KBM-7 (cell line): Measurements from ENCODE around the gene MAP2K7.
"Not testable (repeated sequence)": the region's sequence is repeated elsewhere in the genome, so short reads cannot be mapped to it uniquely, and the experiment has no call there.

ENCODE experiments used
- DNase-seq: peaks from one replicate; pipeline ENCODE4 v3.0.0-alpha.2; 2015
- in situ Hi-C: fragments of 300-500 bp; cut with MboI; formaldehyde crosslinking; loops from 2 replicates; pipeline ENCODE4 v1.14.3; 2020; ENCODE audit warnings: low sequenced_read_pairs, low pct_unique_long_range_greater_than_20kb, mixed read lengths

MAP2K7 gene

DNA sequence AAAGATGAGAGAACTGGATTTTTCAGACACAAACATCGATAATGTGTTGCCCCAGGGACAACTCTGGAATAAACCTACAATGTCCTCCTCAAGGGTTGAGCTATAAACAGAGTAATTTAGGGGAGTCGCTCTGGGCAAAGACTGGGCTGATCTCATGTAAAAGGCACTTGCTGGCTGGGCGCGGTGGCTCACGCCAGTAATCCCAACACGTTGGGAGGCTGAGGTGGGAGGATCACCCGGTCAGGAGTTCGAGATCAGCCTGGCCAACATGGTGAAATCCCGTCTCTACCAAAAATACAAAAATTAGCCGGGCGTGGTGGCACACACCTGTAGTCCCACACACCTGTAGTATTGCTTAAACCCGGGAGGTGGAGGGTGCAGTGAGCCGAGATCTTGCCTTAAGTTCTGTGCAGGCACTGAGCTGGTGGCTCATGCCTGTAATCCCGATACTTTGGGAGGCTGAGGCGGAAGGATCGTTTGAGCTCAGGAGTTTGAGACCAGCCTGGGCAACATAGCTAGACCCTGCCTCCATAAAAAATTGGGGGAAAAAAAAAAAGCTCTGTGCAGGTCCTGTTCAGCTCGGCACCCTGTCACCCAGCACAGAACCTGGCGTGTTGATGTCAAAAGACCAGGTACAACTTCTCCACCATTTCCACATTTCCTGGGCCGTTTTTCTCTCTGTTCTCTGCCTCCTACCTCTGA lies 38.4 kb downstream of the MAP2K7 start:
- in situ Hi-C loops: no loop called here
- no peak for DNase-seq

DNA sequence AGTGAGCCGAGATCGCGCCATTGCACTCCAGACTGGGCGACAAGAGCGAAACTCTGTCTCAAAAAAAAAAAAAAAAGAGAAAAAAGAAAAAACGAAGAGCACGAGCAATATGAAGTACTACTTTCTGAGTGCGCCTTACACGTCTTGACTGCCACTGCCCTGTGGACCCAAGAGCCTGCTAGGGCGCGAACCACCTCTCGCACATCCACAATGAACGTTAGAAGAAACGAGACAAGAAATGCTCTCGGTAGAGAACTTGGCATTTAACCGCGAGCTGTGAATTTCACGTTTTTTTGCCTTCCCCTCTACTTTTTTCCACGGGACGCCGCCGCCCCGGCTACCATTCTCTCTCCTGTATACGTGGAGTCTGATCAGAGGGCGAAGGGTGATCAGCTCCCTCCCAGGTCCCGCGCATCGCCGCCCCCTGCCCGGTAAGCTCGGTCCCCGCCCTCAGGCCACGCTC lies 39.3 kb downstream of the MAP2K7 start:
- no peak for DNase-seq
- in situ Hi-C loops: no loop called here

DNA sequence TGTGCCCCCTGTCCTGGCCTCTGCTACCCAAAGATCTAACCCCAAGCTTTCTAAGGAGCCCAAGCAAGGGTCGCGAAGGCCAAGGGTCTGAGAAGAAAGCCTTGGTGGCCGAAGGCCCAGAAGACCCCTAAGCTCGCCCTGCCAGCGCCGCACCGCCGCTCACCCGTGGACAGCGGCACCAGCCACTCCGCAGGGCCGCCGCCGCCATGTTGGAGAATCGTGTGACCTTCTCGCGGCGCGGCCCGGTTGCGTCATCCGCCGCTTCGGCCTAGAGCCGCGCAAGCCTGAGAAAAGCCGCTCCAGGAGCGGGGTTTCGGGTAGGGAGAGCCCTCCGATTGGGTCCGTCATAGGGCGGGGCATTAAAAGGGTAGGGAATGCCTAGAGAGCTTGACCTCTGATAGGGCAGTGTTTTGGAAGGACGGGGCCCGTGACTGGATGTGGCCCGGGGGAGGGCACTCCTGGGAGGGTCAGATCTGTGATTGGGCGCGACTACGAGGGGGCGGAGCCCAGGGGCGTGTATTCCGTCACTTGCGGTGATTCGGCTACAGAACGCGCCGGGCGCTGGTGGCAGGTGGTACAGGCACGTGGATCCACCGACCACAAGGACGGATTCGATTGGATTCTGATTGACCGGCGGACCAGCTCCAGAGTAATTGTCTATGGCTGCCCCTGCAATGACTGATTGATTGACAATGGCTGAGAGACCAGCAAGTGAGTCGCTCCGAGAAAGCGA lies 39.9 kb downstream of the MAP2K7 start, which contains the start of gene TIMM44:
Gene TIMM44, minus strand, starts transcription at position 223 of the 733 bp plus-strand sequence. Its CDS starts 15 bp downstream, at position 208.
- in situ Hi-C loops: no loop called here
- DNase-seq: peak; percentile 99

DNA sequence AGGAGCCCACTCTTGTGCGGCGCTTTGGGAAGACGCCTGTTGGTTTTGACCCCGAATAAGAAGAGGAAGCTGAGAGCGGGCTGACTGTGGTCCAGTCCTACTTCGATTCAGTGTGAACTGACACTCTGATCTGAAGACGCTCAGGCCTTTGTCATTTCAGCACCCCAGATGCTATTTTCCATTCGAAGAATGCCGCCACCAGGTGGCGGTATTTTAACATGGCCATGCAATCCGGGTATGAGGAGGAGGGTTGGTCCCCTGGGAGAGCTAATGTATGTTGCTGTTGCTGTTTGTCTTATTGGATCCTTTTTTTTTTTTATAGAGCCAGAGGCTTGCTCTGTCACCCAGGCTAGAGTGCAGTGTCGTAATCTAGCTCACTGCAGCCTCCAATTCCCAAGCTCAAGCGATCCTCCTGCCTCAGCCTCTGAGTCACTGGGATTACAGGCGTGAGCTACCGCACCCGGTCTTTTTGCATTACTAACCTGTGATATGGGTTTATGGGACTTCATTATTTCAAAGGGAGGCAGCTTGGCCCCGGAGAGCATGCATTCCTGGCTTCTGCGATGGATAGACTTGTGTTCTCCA lies 40.6 kb downstream of the MAP2K7 start:
- DNase-seq: peak; percentile 94
- in situ Hi-C loops: no loop called here

DNA sequence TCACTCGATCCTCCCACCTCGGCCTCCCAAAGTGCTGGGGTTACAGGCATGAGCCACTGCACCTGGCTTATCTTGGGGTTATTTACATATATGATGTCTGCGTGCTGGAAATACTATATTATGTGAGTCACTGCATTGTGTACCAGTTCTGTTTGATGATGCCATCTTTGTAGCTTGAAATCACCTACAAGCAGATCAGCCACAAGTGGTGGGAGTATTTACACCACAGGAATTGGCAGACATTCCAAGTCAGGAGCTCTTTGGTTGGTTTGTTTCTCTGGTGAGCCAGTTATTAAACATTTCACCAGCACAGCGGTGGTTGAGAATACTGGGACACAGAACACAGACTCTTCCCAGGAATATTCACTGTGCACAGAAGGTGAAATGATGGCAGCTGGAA lies 44.3 kb downstream of the MAP2K7 start:
- in situ Hi-C loops: no loop called here
- no peak for DNase-seq

DNA sequence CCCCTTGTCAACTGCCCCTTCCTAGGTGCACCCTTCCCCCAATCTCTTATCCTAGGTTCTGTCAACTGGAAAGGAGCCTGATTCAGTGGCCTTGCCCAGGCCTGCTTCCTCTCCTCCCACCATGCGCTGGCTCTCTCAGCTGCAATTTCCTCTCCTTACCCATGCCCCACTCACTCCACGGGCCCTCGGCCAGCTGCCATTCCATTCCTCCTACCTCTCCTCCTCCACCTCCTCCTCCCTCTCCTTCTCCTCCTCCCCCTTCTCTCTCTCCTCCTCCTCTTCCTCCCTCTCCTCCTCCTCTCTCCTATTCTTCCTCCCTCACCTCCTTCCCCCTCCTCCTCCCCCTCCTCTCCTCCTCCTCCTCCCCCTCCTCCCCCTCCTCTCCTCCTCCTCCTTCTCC lies 49.4 kb downstream of the MAP2K7 start:
- DNase-seq: peak; percentile 68
- in situ Hi-C loops: no loop called here

DNA sequence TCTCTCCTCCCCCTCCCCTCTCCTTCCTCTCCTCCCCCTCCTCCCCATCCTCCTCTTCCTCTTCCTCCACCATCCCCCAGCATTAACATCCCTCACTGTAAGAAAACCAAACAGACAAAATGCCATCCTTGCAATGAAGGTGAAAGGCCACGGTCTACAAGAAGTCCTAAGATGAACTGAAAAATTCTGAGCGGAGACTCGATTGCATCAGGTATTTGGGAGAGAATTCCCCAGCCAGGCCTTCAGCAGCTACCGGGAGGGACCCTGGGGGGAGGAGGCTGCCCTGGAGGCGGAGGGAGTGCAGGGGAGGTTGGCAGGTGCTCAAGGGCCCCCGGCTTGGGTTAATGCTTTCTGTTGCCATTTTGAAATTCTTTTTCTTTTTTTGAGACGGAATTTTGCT lies 49.9 kb downstream of the MAP2K7 start:
- in situ Hi-C loops: no loop called here
- no peak for DNase-seq

DNA sequence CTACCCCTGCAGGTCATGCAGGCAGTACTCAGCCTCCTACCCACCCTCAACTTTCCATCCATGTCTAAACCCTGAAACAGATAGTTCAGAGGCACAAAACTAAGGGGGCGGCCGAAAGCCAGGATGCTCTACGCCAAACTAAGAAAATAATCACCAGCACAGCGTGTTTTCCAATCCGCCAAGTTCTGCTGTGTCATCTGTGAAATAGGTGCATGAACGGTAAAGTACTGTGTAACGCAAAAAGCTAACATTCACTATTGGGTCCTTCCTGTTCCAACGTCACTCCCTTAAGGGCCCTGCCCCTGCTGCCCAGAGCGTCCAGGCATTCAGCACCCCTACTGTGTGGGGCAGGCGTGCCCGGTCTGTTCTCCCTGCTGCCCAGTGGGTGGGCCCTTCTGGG lies 52.0 kb downstream of the MAP2K7 start:
- in situ Hi-C loops: no loop called here
- no peak for DNase-seq

DNA sequence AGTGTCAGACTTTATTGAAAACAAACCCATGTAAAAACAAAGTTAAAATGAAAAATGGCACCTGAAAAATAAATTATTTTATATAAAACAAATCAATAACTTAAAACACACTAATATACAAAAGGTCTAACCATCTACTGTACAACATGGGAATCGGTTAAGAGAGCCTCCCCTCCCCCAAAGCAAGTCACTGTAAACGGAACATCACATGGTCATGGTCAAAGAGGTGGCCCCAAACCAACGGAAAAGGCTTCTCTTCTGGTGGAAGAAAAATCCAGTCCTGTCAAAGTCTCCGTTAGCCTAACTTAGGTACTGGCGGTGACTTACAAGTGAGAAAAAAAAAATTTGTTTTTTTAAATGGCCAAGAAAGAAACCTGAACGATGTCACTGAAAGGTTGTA lies 55.5 kb downstream of the MAP2K7 start:
- no peak for DNase-seq
- in situ Hi-C loops: no loop called here

DNA sequence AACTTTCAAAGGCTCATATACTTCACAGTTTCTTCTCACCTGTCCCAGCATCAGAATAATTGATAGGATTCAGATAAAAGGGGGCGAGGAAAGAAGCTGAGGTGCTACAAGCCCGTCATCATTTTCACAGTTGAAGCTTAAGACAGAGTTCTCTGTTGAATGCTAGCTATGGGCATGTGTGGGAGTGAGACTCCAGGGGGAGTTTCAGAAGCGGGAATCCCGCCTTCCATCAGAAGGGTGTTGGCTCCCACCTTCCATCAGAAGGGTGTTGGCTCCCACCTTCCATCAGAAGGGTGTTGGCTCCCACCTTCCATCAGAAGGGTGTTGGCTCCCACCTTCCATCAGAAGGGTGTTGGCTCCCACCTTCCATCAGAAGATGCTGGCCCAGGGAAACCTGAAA lies 57.4 kb downstream of the MAP2K7 start:
- in situ Hi-C loops: not testable (repeated sequence)

DNA sequence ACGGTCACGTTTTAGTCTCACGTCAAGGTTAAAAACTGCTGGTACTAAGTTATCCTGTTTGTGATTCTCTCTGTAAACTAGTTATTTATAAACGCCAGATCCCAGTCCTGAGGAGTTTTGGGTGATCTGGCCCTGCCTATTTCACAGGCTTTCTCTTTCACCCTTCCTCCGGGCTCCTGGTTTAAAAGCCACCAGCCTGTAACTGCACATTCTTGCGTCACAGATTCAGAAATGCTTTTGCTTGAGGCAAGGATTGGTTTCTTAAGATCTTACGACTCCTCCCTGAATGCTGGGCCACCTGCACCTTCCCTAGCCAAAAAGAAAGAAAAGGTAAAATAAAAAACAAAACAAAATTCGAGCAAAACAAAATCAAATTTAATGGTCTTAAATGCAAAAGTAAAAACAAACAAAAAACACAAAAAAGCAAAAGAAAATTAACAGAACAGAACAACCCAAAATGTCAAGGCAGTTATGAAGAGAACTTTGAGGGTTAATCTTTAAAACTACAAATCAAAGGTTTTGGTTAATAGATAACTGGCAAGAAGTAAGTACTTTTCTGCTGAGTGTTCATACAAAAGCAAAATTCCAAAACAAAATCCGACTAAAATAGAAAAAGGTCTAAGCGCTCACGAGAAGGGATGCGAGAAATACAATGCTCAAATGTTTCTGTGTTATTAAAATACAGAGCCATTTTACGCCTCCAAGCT lies 58.4 kb downstream of the MAP2K7 start:
- in situ Hi-C loops: no loop called here

More for the DNA sequence above, 57.4 kb downstream of the MAP2K7 start:
- DNase-seq: not testable (repeated sequence)

DNA sequence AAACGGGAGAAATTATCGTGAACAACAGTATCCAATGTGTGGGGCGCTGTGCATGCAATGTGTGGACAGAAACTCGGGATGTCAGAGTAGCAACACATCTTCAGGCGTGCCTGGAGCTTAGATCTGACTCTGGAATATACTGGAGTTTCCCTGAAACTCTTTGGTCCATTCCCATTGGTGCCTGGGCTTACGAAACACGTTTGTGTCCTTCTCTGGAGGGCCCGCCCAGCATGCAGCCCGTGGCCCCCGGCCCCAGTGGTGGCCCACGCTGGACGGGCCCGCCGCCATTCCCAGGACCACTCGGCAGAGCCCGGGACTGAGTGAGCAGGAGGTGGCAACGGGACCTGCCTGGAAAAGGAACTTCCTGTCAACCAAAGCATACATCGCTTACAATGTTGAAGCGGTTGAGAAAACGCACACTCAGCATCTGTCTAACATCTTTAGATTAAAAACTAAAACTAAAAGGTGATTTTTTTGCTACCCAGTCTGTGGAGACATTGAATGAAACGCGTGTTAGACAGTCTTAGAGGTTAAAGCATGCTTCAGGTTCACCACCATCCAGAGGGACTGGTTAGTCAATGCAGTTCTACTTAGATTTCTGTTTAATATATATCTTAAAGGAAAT lies 59.1 kb downstream of the MAP2K7 start:
- no peak for DNase-seq
- in situ Hi-C loops: no loop called here

More for the DNA sequence above, 58.4 kb downstream of the MAP2K7 start:
- DNase-seq: no peak

DNA sequence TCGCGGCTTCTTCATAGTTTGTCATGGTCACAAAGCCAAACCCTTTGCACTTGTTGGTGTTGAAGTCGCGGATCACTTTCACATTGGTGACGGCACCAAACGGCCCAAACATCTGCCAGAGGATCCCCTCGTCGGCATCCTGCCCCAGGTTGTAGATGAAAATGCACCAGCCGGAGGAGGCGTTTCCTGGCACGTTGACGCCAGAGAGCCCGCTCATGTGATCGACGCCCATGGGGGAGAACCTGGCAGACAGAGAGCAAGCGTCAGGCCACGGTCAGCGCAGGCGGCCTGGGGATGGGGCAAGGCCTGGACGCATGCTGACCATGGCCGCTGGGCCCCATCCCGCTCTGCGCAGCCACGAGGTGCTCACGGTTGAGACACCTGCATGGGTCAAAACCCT lies 59.9 kb downstream of the MAP2K7 start:
- in situ Hi-C loops: no loop called here

More for the DNA sequence above, 59.9 kb downstream of the MAP2K7 start:
- DNase-seq: no peak
